GM23338 (cell line): ENCODE results near the gene CD34. TPM values are rescaled to one million over a fixed set of nuclear protein-coding genes. Genes with fewer than 3 reads are reported as not detected.

Experiments
- ATAC-seq: fragments of 200-7000 bp; cut with Tn5 transposase; 3 replicates; pipeline ENCODE4 v1.9.1; 2020
- DNase-seq: peaks from one replicate; pipeline ENCODE4 v3.0.0-alpha.2; 2015; ENCODE audit warnings: low spot score
- H2AFZ ChIP-seq: fragments of 200-600 bp; sonication (generic); 2 replicates; pipeline ENCODE4 v1.8.0; 2016; ENCODE audit warnings: antibody characterized with exemption, mild to moderate bottlenecking, moderate library complexity
- H3F3A ChIP-seq: fragments of 200-600 bp; sonication (generic); replicated peaks from 2 replicates; pipeline ENCODE4 v1.8.0; 2017; ENCODE audit warnings: antibody characterized with exemption, mixed run types, low read depth
- H3K27ac ChIP-seq: fragments of 200-600 bp; sonication (generic); 2 replicates; pipeline ENCODE4 v1.6.1; 2016; ENCODE audit warnings: low read depth
- H3K27me3 ChIP-seq: fragments of 200-600 bp; sonication (generic); 2 replicates; pipeline ENCODE4 v1.8.0; 2016; ENCODE audit warnings: mild to moderate bottlenecking, mixed run types, moderate library complexity; ENCODE audit not compliant: insufficient read depth
- H3K36me3 ChIP-seq: fragments of 200-600 bp; sonication (generic); 2 replicates; pipeline ENCODE4 v1.8.0; 2016; ENCODE audit warnings: mild to moderate bottlenecking; ENCODE audit not compliant: insufficient read depth
- H3K4me1 ChIP-seq: fragments of 200-600 bp; sonication (generic); 2 replicates; pipeline ENCODE4 v1.8.0; 2016; ENCODE audit warnings: mild to moderate bottlenecking, moderate library complexity; ENCODE audit not compliant: insufficient read depth
- H3K4me2 ChIP-seq: fragments of 200-600 bp; sonication (generic); 2 replicates; pipeline ENCODE4 v1.7.1; 2017; ENCODE audit warnings: mixed run types
- H3K4me3 ChIP-seq: fragments of 200-600 bp; sonication (generic); 2 replicates; pipeline ENCODE4 v1.6.1; 2016; ENCODE audit warnings: mixed run types
- H3K79me2 ChIP-seq: fragments of 200-600 bp; sonication (generic); replicated peaks from 2 replicates; pipeline ENCODE4 v1.8.0; 2017; ENCODE audit warnings: mild to moderate bottlenecking; ENCODE audit not compliant: insufficient read depth
- H3K9me2 ChIP-seq: fragments of 200-600 bp; sonication (generic); 2 replicates; pipeline ENCODE4 v1.8.0; 2017; ENCODE audit not compliant: insufficient read depth
- H4K20me1 ChIP-seq: fragments of 200-600 bp; sonication (generic); replicated peaks from 2 replicates; pipeline ENCODE4 v1.8.0; 2017; ENCODE audit warnings: mild to moderate bottlenecking; ENCODE audit not compliant: insufficient read depth
- H3K27ac Mint-ChIP-seq: 2 replicates; pipeline ENCODE4 v1.8.0; 2020; ENCODE audit warnings: inconsistent platforms, mild to moderate bottlenecking, moderate library complexity, mixed read lengths
- H3K27me3 Mint-ChIP-seq: 3 replicates; pipeline ENCODE4 v1.8.0; 2022; ENCODE audit warnings: low read depth, mild to moderate bottlenecking, moderate library complexity, mixed read lengths, inconsistent platforms; ENCODE audit not compliant: insufficient read depth, poor library complexity
- H3K36me3 Mint-ChIP-seq: 3 replicates; pipeline ENCODE4 v1.8.0; 2021; ENCODE audit warnings: low read depth, mild to moderate bottlenecking, inconsistent platforms, moderate library complexity, mixed read lengths
- H3K4me1 Mint-ChIP-seq: 3 replicates; pipeline ENCODE4 v1.8.0; 2020; ENCODE audit warnings: mild to moderate bottlenecking, inconsistent platforms, mixed read lengths
- H3K4me3 Mint-ChIP-seq: 3 replicates; pipeline ENCODE4 v1.8.0; 2021; ENCODE audit warnings: moderate library complexity, mild to moderate bottlenecking, inconsistent platforms, mixed read lengths
- H3K9me3 Mint-ChIP-seq: 3 replicates; pipeline ENCODE4 v1.8.0; 2020; ENCODE audit warnings: moderate library complexity, mild to moderate bottlenecking, inconsistent platforms, mixed read lengths
- CREB1 ChIP-seq: fragments of 250-450 bp; sonication (Bioruptor Pico); IDR thresholded peaks from 2 replicates; pipeline ENCODE4 v1.5.0; 2020; ENCODE audit warnings: low read depth, mild to moderate bottlenecking, moderate library complexity
- EZH2 ChIP-seq: fragments of 200-600 bp; sonication (generic); IDR thresholded peaks from one replicate; pipeline ENCODE4 v1.8.0; 2017; ENCODE audit warnings: antibody characterized with exemption, mild to moderate bottlenecking, low read depth; ENCODE audit not compliant: unreplicated experiment
- EZH2phosphoT487 ChIP-seq: fragments of 200-600 bp; sonication (generic); IDR thresholded peaks from one replicate; pipeline ENCODE4 v1.8.1; 2018; ENCODE audit warnings: antibody characterized with exemption; ENCODE audit not compliant: unreplicated experiment
- NANOG ChIP-seq: IDR thresholded peaks from 2 replicates; pipeline ENCODE4 v1.6.1; 2016; ENCODE audit warnings: antibody characterized with exemption, borderline replicate concordance
- ZNF114 ChIP-seq: fragments of 250-450 bp; sonication (Bioruptor Pico); IDR thresholded peaks from 2 replicates; pipeline ENCODE4 v1.5.0; 2020; ENCODE audit warnings: mild to moderate bottlenecking, moderate library complexity
- ZNF331 ChIP-seq: fragments of 250-450 bp; sonication (Bioruptor Pico); IDR thresholded peaks from 2 replicates; pipeline ENCODE4 v1.5.0; 2020; ENCODE audit warnings: low read depth, mild to moderate bottlenecking, moderate library complexity
- polyA plus RNA-seq: library from polyadenylated mRNA; unstranded; fragments of >200 nt; fragmentation: Nextera tagmentation; extraction: Ambion mirVana; gene quantifications from 2 replicates; pipeline ENCODE4 v1.2.1, GENCODE V29; 2016
- total RNA-seq: library from RNA; depleted of rRNA; stranded (reverse); fragments of >200 nt; shearing (Covaris generic); gene quantifications from 2 replicates; pipeline ENCODE4 v1.2.3, GENCODE V29; 2014
- TF ChIP-seq, protein P1 (sequence below): fragments of 250-450 bp; sonication (Bioruptor Pico); IDR thresholded peaks from 2 replicates; pipeline ENCODE4 v1.5.0; 2020; ENCODE audit warnings: mild to moderate bottlenecking, moderate library complexity
- TF ChIP-seq, protein P2 (sequence below): IDR thresholded peaks from one replicate; pipeline ENCODE4 v1.6.1; 2018; ENCODE audit warnings: antibody characterized with exemption; ENCODE audit not compliant: unreplicated experiment
- TF ChIP-seq, protein P3 (sequence below): IDR thresholded peaks from 2 replicates; pipeline ENCODE4 v1.6.1; 2016; ENCODE audit warnings: antibody characterized with exemption

The CD34 gene
- total and polyA plus RNA-seq, 2 experiments from 2014 or later, result 0.07 to 0.18 TPM

DNA sequence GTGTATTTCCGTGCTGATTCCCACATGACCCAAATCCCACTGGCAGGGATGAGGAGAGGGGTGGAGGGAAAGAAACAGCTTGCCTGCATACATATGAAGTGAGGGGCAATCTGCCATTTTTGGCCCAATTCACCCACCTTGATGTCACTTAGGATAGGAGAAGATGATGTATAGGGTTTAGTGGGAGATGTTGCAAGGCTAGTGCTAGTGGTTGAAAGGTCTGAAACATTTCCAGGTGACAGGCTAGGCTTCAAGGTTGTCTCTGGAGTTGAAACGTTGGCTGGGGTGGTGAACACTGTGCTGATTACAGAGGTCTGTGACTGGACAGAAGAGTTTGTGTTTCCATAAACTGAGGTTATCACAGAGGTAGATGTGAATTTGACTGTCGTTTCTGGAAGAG is 12.1 kb downstream of the CD34 start (continued):
- TF ChIP-seq, protein P1, sequence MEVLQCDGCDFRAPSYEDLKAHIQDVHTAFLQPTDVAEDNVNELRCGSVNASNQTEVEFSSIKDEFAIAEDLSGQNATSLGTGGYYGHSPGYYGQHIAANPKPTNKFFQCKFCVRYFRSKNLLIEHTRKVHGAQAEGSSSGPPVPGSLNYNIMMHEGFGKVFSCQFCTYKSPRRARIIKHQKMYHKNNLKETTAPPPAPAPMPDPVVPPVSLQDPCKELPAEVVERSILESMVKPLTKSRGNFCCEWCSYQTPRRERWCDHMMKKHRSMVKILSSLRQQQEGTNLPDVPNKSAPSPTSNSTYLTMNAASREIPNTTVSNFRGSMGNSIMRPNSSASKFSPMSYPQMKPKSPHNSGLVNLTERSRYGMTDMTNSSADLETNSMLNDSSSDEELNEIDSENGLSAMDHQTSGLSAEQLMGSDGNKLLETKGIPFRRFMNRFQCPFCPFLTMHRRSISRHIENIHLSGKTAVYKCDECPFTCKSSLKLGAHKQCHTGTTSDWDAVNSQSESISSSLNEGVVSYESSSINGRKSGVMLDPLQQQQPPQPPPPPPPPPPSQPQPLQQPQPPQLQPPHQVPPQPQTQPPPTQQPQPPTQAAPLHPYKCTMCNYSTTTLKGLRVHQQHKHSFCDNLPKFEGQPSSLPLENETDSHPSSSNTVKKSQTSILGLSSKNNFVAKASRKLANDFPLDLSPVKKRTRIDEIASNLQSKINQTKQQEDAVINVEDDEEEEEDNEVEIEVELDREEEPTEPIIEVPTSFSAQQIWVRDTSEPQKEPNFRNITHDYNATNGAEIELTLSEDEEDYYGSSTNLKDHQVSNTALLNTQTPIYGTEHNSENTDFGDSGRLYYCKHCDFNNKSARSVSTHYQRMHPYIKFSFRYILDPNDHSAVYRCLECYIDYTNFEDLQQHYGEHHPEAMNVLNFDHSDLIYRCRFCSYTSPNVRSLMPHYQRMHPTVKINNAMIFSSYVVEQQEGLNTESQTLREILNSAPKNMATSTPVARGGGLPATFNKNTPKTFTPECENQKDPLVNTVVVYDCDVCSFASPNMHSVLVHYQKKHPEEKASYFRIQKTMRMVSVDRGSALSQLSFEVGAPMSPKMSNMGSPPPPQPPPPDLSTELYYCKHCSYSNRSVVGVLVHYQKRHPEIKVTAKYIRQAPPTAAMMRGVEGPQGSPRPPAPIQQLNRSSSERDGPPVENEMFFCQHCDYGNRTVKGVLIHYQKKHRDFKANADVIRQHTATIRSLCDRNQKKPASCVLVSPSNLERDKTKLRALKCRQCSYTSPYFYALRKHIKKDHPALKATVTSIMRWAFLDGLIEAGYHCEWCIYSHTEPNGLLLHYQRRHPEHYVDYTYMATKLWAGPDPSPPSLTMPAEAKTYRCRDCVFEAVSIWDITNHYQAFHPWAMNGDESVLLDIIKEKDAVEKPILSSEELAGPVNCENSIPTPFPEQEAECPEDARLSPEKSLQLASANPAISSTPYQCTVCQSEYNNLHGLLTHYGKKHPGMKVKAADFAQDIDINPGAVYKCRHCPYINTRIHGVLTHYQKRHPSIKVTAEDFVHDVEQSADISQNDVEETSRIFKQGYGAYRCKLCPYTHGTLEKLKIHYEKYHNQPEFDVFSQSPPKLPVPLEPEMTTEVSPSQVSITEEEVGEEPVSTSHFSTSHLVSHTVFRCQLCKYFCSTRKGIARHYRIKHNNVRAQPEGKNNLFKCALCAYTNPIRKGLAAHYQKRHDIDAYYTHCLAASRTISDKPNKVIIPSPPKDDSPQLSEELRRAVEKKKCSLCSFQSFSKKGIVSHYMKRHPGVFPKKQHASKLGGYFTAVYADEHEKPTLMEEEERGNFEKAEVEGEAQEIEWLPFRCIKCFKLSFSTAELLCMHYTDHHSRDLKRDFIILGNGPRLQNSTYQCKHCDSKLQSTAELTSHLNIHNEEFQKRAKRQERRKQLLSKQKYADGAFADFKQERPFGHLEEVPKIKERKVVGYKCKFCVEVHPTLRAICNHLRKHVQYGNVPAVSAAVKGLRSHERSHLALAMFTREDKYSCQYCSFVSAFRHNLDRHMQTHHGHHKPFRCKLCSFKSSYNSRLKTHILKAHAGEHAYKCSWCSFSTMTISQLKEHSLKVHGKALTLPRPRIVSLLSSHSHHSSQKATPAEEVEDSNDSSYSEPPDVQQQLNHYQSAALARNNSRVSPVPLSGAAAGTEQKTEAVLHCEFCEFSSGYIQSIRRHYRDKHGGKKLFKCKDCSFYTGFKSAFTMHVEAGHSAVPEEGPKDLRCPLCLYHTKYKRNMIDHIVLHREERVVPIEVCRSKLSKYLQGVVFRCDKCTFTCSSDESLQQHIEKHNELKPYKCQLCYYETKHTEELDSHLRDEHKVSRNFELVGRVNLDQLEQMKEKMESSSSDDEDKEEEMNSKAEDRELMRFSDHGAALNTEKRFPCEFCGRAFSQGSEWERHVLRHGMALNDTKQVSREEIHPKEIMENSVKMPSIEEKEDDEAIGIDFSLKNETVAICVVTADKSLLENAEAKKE (CRISPR knock-in tag), result no peak
- TF ChIP-seq, protein P2, sequence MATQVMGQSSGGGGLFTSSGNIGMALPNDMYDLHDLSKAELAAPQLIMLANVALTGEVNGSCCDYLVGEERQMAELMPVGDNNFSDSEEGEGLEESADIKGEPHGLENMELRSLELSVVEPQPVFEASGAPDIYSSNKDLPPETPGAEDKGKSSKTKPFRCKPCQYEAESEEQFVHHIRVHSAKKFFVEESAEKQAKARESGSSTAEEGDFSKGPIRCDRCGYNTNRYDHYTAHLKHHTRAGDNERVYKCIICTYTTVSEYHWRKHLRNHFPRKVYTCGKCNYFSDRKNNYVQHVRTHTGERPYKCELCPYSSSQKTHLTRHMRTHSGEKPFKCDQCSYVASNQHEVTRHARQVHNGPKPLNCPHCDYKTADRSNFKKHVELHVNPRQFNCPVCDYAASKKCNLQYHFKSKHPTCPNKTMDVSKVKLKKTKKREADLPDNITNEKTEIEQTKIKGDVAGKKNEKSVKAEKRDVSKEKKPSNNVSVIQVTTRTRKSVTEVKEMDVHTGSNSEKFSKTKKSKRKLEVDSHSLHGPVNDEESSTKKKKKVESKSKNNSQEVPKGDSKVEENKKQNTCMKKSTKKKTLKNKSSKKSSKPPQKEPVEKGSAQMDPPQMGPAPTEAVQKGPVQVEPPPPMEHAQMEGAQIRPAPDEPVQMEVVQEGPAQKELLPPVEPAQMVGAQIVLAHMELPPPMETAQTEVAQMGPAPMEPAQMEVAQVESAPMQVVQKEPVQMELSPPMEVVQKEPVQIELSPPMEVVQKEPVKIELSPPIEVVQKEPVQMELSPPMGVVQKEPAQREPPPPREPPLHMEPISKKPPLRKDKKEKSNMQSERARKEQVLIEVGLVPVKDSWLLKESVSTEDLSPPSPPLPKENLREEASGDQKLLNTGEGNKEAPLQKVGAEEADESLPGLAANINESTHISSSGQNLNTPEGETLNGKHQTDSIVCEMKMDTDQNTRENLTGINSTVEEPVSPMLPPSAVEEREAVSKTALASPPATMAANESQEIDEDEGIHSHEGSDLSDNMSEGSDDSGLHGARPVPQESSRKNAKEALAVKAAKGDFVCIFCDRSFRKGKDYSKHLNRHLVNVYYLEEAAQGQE, result no peak
- TF ChIP-seq ZNF331 (CRISPR knock-in tag), result no peak

DNA sequence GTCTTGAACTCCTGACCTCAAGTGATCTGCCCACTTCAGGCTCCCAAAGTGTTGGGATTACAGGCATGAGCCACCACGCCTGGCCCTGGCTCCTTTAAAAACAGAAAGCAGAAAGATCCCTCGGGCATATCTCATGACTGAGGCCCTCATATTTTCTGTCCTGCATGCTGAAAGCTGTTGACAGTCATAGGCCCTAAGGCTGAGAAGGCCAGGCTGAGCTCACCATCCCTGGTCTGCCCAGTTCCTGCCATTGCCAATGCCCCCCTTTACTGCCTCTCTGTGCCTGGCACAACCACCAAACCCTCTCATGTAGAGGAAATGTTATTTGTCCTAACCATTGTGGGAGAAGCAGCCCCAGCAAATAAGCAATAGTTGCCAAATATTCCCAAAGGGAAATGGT is 12.7 kb downstream of the CD34 start:
- Histone ChIP-seq H4K20me1 (no peaks in the 10 kb centered on the region), H3K36me3 (no peaks in the 10 kb centered on the region), H3K4me1 (no peaks in the 10 kb centered on the region; the same call in 1 of the 2 replicates), H3K27me3 (no peaks in the 10 kb centered on the region), H3K4me3 (no peak overlapping the region), H3F3A (no peaks in the 10 kb centered on the region), H2AFZ (no peak overlapping the region), H3K79me2 (no peaks in the 10 kb centered on the region), H3K27ac (no peak overlapping the region), H3K9me2 (no peaks in the 10 kb centered on the region), H3K4me2 (no peak overlapping the region)
- ATAC-seq (no peak), DNase-seq (no peak)
- Mint-ChIP-seq H3K4me1 (0 out of 3 replicates have a peak, but pooled peaks cover 4% of the 10 kb centered on the region), H3K9me3 (no peaks in the 10 kb centered on the region; the same call in 2 of the 3 replicates), H3K27me3 (no peaks in the 10 kb centered on the region), H3K4me3 (no peak overlapping the region), H3K27ac (no peak overlapping the region), H3K36me3 (no peaks in the 10 kb centered on the region)
- TF ChIP-seq ZNF331 (CRISPR knock-in tag) (no peak), NANOG (no peak), EZH2phosphoT487 (no peak), EZH2 (no peak), ZNF114 (no peak), CREB1 (CRISPR knock-in tag) (no peak)
- TF ChIP-seq, protein P3, sequence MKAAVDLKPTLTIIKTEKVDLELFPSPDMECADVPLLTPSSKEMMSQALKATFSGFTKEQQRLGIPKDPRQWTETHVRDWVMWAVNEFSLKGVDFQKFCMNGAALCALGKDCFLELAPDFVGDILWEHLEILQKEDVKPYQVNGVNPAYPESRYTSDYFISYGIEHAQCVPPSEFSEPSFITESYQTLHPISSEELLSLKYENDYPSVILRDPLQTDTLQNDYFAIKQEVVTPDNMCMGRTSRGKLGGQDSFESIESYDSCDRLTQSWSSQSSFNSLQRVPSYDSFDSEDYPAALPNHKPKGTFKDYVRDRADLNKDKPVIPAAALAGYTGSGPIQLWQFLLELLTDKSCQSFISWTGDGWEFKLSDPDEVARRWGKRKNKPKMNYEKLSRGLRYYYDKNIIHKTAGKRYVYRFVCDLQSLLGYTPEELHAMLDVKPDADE, result no peak
